HG03175 (cell line): ENCODE data around the gene PTGDS.

Source experiments
- ATAC-seq: cut with Tn5 transposase; IDR thresholded peaks from one replicate; pipeline ENCODE4 v1.9.1; 2021; ENCODE audit warnings: mild to moderate bottlenecking, moderate library complexity; ENCODE audit not compliant: unreplicated experiment

The PTGDS gene

DNA sequence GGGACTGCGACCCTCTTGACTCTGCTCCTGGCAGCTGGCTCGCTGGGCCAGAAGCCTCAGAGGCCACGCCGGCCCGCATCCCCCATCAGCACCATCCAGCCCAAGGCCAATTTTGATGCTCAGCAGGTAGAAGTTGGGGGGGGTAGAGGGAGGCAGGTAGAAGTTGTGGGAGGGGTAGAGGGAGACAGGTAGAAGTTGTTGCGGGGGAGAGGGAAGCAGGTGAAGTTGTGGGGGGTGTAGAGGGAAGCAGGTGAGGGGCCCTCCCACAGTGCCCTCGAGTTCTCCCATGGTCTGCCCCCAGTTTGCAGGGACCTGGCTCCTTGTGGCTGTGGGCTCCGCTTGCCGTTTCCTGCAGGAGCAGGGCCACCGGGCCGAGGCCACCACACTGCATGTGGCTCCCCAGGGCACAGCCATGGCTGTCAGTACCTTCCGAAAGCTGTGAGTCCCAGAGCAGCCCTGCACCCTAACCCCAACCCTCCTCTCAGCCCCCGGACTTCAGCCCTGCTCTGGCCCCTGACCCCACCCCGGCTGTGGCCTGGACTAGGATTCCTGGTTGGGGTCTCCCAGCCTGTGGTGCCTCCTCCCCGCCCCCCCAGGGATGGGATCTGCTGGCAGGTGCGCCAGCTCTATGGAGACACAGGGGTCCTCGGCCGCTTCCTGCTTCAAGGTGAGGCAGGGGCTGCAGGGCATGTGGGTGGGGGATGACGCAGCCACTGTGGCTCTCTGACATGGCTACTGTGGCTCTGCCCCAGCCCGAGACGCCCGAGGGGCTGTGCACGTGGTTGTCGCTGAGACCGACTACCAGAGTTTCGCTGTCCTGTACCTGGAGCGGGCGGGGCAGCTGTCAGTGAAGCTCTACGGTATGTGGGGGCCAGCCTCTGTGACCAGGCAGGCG is 31.7 kb upstream of the PTGDS start:
- ATAC-seq, result no peak

DNA sequence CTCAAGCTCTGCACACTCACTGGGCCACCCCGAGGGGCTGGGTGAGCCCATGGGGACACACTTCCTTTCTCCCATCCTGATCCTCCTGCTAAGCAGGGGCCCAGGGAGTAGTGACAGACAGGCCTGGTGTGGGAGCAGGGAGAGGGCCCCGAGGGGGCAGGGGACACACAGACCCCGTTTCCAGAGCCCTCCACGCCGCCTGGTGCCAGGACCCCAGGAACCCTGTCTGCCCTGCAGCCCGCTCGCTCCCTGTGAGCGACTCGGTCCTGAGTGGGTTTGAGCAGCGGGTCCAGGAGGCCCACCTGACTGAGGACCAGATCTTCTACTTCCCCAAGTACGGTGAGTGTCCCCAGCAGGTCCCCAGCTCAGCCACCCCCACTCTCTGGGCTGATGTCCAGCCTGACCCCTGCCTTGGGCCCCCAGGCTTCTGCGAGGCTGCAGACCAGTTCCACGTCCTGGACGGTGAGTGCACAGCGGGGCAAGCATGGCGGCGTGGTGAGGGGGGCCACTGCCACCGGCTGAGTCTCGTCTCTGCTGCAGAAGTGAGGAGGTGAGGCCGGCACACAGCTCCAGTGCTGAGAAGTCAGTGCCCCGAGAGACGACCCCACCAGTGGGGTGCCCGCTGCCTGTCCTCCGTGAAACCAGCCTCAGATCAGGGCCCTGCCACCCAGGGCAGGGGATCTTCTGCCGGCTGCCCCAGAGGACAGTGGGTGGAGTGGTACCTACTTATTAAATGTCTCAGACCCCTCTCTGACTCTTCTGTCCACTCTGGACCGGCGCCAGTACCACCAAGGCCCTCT is 30.9 kb upstream of the PTGDS start:
- no peak for ATAC-seq

GRCh38 chr9:136947028-136947891 is 30.0 kb upstream of the PTGDS start:
- no peak for ATAC-seq

GRCh38 chr9:136947955-136948510 is 29.3 kb upstream of the PTGDS start:
- ATAC-seq, result no peak

DNA sequence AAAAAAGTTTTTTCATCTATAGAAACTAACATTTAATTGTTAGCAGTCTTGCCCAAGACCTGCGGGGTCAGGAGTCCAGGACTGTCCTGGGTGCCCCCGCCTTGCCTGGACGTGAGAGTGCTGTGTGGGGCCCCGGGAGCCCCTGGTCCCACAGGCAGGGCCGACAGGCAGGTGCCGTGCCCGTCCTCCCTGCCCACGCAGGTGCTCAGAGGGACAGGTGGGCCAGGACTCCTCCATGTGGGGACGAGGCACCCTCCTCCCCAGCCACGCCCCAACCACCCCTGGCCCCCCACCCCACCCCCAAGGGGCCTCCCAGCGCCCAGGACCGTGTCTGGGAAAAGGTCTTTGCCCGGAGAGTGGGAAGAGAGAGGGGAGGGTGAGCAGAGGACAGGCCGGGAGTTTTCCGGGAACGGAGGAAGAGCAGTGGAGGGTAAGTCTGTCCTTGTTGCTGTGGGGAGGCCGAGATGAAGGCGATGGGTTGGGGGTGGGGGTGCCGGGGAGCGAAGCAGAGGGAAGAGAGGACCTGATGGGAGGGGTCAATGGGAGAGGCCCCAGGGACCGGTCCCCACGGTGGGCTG is 28.0 kb upstream of the PTGDS start:
- ATAC-seq, result no peak

GRCh38 chr9:136949817-136950655 is 27.3 kb upstream of the PTGDS start:
- peak; percentile 91 for ATAC-seq

- no peak for ATAC-seq
Measured at GRCh38 chr9:136950656-136951276, 26.5 kb upstream of the PTGDS start.

DNA sequence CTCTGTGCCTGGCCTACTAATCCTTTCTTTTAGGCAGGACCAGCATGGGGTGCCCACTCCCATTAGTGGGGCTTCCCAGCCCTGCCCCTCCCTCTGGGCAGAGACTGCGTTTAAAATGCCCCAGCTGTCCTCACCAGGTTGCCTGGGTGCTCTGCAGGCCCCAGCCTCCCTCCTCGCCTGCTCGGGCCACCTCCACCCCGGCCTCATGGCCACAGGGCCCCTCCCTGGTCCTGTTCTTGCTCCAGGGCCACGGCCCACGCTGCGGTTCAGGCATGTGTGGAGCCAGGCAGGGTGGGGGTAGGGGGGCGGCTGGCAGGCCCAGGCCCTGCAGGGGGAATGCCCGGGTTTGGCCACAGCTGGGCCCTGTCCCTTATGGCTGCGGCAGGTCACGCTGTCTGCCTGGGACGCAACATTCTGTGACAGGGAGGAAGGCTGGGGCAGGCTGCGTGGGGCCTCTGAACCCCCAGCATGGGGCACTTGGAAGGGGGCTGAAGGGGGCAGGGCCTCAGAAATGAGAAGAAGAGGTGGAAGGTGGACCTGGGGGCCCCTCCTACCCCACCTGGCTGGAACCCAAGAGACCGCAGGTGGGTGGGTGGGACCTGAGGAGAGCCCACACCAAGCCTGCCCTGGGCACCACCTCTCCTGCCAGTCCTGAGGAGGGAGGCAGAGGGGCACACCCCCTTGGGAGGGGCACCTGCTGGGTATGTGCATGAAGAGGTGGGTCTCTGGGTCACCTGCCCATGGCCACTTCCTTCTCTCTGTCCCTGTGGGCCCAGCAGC is 25.6 kb upstream of the PTGDS start, which contains the start of gene LCN12:
TSS of gene LCN12 (plus strand) at position 733 of the 780 bp plus-strand sequence. CDS start 55 bp downstream, outside the sequence.
- ATAC-seq, result no peak

DNA sequence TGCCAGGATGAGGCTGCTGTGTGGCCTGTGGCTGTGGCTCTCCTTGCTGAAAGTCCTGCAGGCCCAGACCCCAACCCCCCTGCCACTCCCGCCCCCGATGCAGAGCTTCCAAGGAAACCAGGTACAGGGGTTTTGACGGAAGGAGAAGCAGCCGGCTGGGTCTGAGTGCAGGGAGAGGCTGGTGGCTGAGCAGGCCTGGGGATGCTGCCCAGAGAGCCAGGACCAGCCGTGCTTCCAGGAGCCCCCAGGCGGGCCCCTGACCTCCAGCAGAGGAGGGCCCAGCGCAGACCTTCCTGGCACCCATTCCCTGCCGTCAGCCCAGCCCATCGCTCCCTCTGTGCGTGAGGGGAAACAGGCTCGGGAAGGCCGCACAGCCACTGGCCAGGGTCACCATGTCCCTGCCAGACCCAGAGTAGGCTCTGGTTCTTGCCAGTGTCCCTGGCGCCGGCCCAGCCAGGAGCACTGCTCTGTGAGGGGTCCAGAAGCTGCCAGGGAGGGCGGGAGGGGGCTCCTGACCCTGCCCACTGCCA is 24.9 kb upstream of the PTGDS start:
- no peak for ATAC-seq

- no peak for ATAC-seq
Measured at GRCh38 chr9:136952876-136953770, 24.2 kb upstream of the PTGDS start.

- no peak for ATAC-seq
Measured at GRCh38 chr9:136953771-136954269, 23.5 kb upstream of the PTGDS start.

GRCh38 chr9:136954270-136955083 is 22.8 kb upstream of the PTGDS start:
- no peak for ATAC-seq

- ATAC-seq, result no peak
Measured at GRCh38 chr9:136955202-136955942, 21.9 kb upstream of the PTGDS start.

- no peak for ATAC-seq
Measured at GRCh38 chr9:136955943-136956335, 21.4 kb upstream of the PTGDS start.

DNA sequence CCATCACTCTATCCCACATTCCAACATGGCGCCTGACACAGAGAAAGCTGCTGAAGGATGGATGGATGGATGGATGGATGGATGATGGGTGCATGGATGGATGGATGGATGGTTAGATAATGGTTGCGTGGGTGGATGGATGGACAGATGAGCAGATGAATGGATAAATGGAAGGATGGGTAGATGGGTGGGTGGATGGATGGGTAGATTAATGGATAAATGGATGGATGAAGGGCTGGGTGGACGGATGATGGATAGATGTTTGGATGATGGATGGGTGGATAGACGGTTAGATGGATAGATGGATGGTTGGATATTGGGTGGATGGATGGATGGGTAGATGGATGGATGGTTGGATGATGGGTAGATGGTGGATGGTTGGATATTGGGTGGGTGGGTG is 20.7 kb upstream of the PTGDS start:
- ATAC-seq, result no peak
